ENCODE results near the gene NEU1. TPM values are rescaled to one million over a fixed set of nuclear protein-coding genes. Genes with fewer than 3 reads are reported as not detected.
"Not testable (repeated sequence)": the region's sequence is repeated elsewhere in the genome, so short reads cannot be mapped to it uniquely, and the experiment has no call there.

Gene NEU1
- total RNA-seq, 3 donors from 2014 or later (not counting 1 experiment from before 2014, with no cell fraction given) = 36.1 to 69.6 (median 51.5) TPM

DNA sequence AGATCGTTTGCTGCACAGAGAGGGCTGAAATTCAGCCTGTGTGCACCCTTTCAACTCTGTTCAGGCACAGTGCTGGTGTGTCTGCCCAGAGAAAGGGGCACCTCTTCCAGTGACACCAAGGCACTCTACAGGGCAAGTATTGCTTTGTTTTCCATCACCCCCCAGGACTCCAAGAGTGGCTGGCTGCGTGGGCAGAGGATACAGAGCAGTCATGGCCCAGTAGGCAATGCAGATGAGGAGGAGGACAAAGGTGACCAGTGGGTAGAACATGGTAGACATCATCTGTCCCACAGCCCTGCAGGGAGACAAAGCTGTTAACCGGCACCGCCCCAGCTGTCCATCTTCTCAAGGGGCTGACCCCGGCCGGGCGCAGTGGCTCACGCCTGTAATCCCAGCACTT is 6.7 kb upstream of the NEU1 start:
- no peak overlapping the region for H3K4me3 ChIP-seq (ENCODE audit: low read length)
- H3K27me3 Mint-ChIP-seq (ENCODE audit: low read depth in 2 of 2) = no peaks in the 10 kb centered on the region
- H3K4me1 ChIP-seq (ENCODE audit: control insufficient read depth, insufficient read depth, low read length) = peaks cover 2% of the 10 kb centered on the region
- H3K4me3 Mint-ChIP-seq = no peak overlapping the region
- intact Hi-C loops (cut with micrococcal nuclease) = no loop called here
- H3K27me3 ChIP-seq (ENCODE audit: control insufficient read depth, insufficient read depth, low read length) = no peaks in the 10 kb centered on the region
- no peak for ATAC-seq
- DNase-seq = no peak
- no peak overlapping the region for H3K27ac ChIP-seq (ENCODE audit: low read length)
- H3K36me3 ChIP-seq (ENCODE audit: control insufficient read depth, insufficient read depth, low read length) = no peaks in the 10 kb centered on the region
- WGBS (ENCODE audit: insufficient coverage) = 85% methylated on average over 8 of the region's 8 CpGs
- no peaks in the 10 kb centered on the region for H3K36me3 Mint-ChIP-seq
- peaks cover 0 to 1% of the 10 kb centered on the region in 2 donors for H3K4me1 Mint-ChIP-seq
- H3K9me3 ChIP-seq (ENCODE audit: control insufficient read depth, insufficient read depth, low read length) = no peaks in the 10 kb centered on the region
- no peak overlapping the region for H3K27ac Mint-ChIP-seq
- H3K9me3 Mint-ChIP-seq = no peaks in the 10 kb centered on the region
- TF ChIP-seq, protein P1, sequence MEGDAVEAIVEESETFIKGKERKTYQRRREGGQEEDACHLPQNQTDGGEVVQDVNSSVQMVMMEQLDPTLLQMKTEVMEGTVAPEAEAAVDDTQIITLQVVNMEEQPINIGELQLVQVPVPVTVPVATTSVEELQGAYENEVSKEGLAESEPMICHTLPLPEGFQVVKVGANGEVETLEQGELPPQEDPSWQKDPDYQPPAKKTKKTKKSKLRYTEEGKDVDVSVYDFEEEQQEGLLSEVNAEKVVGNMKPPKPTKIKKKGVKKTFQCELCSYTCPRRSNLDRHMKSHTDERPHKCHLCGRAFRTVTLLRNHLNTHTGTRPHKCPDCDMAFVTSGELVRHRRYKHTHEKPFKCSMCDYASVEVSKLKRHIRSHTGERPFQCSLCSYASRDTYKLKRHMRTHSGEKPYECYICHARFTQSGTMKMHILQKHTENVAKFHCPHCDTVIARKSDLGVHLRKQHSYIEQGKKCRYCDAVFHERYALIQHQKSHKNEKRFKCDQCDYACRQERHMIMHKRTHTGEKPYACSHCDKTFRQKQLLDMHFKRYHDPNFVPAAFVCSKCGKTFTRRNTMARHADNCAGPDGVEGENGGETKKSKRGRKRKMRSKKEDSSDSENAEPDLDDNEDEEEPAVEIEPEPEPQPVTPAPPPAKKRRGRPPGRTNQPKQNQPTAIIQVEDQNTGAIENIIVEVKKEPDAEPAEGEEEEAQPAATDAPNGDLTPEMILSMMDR (IDR thresholded peaks at IDR 0.05) = no peak

DNA sequence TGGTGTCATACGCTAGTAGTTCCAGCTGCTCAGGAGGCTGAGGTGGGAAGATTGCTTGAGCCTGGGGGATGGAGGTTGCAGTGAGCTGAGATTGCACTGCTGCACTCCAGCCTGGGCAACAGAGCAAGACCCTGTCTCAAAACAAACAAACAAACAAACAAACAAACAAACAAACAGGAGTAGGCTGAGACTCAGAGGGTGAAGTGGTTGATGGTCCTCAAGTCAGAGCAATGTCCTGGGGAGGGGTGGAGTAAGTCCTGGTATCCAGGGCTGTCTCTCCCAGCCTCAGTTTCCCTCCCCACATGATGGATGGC is 6.0 kb upstream of the NEU1 start:
- H3K4me3 ChIP-seq (ENCODE audit: low read length); H3K4me1 ChIP-seq (ENCODE audit: control insufficient read depth, insufficient read depth, low read length); ATAC-seq; H3K27ac ChIP-seq (ENCODE audit: low read length); intact Hi-C loops (cut with micrococcal nuclease); H3K36me3 Mint-ChIP-seq; H3K27ac Mint-ChIP-seq; DNase-seq; H3K27me3 Mint-ChIP-seq (ENCODE audit: low read depth in 2 of 2); H3K9me3 Mint-ChIP-seq; H3K4me3 Mint-ChIP-seq; H3K36me3 ChIP-seq (ENCODE audit: control insufficient read depth, insufficient read depth, low read length); H3K9me3 ChIP-seq (ENCODE audit: control insufficient read depth, insufficient read depth, low read length); H3K27me3 ChIP-seq (ENCODE audit: control insufficient read depth, insufficient read depth, low read length); H3K4me1 Mint-ChIP-seq: not testable (repeated sequence)
- 75% methylated on average over 1 of the region's 1 CpG for WGBS (ENCODE audit: insufficient coverage)

DNA sequence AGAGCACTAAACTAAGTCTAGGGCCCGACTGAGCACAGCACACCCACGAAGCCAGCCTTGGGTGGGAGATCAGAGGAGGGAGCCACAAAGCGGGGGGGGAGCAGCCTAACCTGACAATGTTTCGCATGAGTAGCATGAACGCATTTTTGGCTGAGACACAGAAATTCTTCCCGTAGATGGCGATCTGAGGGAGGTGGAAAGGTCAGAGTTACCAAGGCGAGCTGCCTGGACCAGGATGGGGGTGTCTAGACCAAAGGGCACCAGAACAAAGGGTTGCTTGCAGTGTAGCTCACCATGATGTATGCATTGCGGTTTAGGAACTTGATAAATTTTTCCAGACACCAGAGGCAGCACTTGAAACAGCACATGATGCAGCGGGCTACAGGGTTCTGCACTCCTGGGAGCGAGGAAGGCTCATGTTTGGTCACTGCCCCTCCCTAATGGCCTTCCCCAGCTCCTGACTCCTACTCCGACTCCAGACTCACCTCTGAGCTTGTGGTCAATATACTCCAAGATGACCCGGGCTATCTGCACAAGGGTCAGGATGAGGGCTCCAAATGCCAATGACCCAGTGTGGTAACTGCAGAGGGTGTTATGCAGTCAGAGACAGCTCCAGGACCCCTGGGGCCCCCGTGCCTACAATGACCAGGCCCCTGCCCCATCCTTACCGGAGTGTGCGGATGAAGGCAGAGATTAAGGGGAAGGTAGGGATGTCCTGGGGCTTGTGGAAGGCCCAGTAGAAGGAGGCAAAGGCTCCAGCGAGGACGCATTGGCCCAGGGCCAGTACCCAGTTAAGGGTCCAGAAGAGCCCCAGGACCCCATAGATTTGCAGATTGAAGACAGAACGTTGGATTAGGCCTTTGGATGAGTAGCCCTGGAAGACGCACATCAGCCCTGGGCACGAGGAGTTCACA is 2.8 kb upstream of the NEU1 start:
- no peaks in the 10 kb centered on the region for H3K9me3 Mint-ChIP-seq
- TF ChIP-seq, protein P1 (IDR thresholded peaks at IDR 0.05) = no peak
- intact Hi-C loops (cut with micrococcal nuclease) = no loop called here
- no peak overlapping the region for H3K4me3 ChIP-seq (ENCODE audit: low read length)
- H3K27ac Mint-ChIP-seq = no peak overlapping the region
- H3K4me1 Mint-ChIP-seq = peaks cover 20 to 33% of the 10 kb centered on the region in 2 donors
- ATAC-seq = no peak
- H3K36me3 Mint-ChIP-seq = no peaks in the 10 kb centered on the region
- peaks cover 25% of the 10 kb centered on the region for H3K4me1 ChIP-seq (ENCODE audit: control insufficient read depth, insufficient read depth, low read length)
- H3K27me3 Mint-ChIP-seq (ENCODE audit: low read depth in 2 of 2) = no peaks in the 10 kb centered on the region
- no peak overlapping the region for H3K4me3 Mint-ChIP-seq
- H3K9me3 ChIP-seq (ENCODE audit: control insufficient read depth, insufficient read depth, low read length) = no peaks in the 10 kb centered on the region
- WGBS (ENCODE audit: insufficient coverage) = 85% methylated on average over 21 of the region's 21 CpGs
- H3K27me3 ChIP-seq (ENCODE audit: control insufficient read depth, insufficient read depth, low read length) = no peaks in the 10 kb centered on the region
- peaks cover 2% of the 10 kb centered on the region for H3K36me3 ChIP-seq (ENCODE audit: control insufficient read depth, insufficient read depth, low read length)
- no peak for DNase-seq
- no peak overlapping the region for H3K27ac ChIP-seq (ENCODE audit: low read length)

DNA sequence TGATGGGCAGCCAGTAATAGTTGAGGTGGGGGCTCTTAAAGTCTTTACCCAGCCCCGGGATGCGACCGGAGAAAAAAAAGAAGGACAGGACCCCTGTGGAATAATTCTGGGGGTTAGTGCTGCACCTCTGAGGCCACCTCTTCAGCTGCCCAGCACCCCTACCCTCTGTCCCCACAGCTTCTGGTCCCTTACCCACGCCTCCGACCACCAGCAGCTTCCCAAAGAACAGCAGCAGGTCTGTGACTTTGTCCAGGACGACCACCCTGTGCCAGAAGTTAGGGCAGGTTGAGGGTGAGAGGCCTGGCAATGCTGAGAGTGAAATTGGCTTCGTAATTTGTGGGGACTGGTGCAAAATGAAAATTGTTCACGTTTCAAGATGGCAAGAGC is 2.2 kb upstream of the NEU1 start:
- no peak for DNase-seq
- WGBS (ENCODE audit: insufficient coverage) = 93% methylated on average over 8 of the region's 8 CpGs
- TF ChIP-seq, protein P1 (IDR thresholded peaks at IDR 0.05) = no peak
- Mint-ChIP-seq H3K4me3 (no peak overlapping the region), H3K27ac (peak overlapping the region in 1 of 2 donors; percentile 99), H3K36me3 (no peaks in the 10 kb centered on the region), H3K27me3 (ENCODE audit: low read depth in 2 of 2) (no peaks in the 10 kb centered on the region), H3K9me3 (no peaks in the 10 kb centered on the region), H3K4me1 (peaks cover 20 to 33% of the 10 kb centered on the region in 2 donors)
- H3K27me3 ChIP-seq (ENCODE audit: control insufficient read depth, insufficient read depth, low read length) = no peaks in the 10 kb centered on the region
- H3K36me3 ChIP-seq (ENCODE audit: control insufficient read depth, insufficient read depth, low read length) = peaks cover 8% of the 10 kb centered on the region
- no peaks in the 10 kb centered on the region for H3K9me3 ChIP-seq (ENCODE audit: control insufficient read depth, insufficient read depth, low read length)
- ATAC-seq = no peak
- peaks cover 25% of the 10 kb centered on the region for H3K4me1 ChIP-seq (ENCODE audit: control insufficient read depth, insufficient read depth, low read length)
- intact Hi-C loops (cut with micrococcal nuclease) = no loop called here
- no peak overlapping the region for H3K4me3 ChIP-seq (ENCODE audit: low read length)
- H3K27ac ChIP-seq (ENCODE audit: low read length) = no peak overlapping the region

DNA sequence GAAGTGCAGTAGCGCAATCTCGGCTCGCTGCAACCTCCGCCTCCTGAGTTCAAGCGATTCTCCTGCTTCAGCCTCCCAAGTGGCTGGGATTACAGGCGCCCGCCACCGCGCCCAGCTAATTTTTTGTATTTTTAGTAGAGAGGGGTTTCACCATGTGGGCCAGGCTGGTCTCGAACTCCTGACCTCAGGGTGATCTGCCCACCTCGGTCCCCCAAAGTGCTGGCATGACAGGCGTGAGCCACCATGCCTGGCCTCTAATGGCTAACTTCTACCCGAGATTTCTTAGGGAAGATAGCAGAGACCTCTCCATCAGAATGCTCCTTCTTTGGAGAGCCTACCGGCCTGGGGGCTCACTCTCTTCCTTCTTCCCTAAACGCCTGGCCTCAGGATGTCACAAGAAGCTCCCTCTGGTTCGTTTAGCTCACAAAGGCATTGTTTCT is 1.5 kb upstream of the NEU1 start:
- H3K36me3 Mint-ChIP-seq; H3K27me3 Mint-ChIP-seq (ENCODE audit: low read depth in 2 of 2); H3K9me3 Mint-ChIP-seq; H3K9me3 ChIP-seq (ENCODE audit: control insufficient read depth, insufficient read depth, low read length); DNase-seq; intact Hi-C loops (cut with micrococcal nuclease); H3K27ac ChIP-seq (ENCODE audit: low read length); ATAC-seq; H3K27me3 ChIP-seq (ENCODE audit: control insufficient read depth, insufficient read depth, low read length): not testable (repeated sequence)
- H3K36me3 ChIP-seq (ENCODE audit: control insufficient read depth, insufficient read depth, low read length) = peaks cover 15% of the 10 kb centered on the region
- Mint-ChIP-seq H3K4me1 (peaks cover 20 to 33% of the 10 kb centered on the region in 2 donors), H3K27ac (peak overlapping the region; percentile 97 to 99), H3K4me3 (peak overlapping the region; percentile 96)
- peaks cover 25% of the 10 kb centered on the region for H3K4me1 ChIP-seq (ENCODE audit: control insufficient read depth, insufficient read depth, low read length)
- 13% methylated on average over 16 of the region's 16 CpGs for WGBS (ENCODE audit: insufficient coverage)
- H3K4me3 ChIP-seq (ENCODE audit: low read length) = peak overlapping the region; percentile 31
